Measurements from ENCODE around the gene GHRHR. TPM values are rescaled to one million over a fixed set of nuclear protein-coding genes. Genes with fewer than 3 reads are reported as not detected.

GHRHR gene
- total RNA-seq, 6 donors from 2014 or later: 0.67 to 3.1 (median 1.1) TPM; not detected in 2

DNA sequence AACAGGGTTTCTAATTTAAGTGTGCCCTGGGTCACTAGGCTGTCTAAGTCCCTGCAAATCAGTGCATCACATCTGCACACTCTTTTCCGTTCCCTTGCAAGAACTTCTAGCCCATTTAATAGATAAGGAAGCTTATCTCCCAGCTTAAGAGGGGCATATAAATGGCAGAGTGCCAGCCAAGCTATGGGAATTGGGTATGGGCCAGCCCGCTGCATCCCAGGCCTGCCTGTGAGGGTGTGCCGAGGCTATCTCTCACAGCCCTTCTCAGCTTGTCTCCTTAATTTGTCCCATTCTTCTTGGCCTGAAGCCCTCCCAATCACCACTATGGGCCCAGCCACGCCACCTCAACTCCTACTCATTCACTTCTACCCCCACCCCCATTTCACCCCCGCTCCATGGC, 37.4 kb upstream of the GHRHR start:
- Histone ChIP-seq H3K9me3 (no peaks in the 10 kb centered on the region), H3K4me1 (peaks cover 20 to 45% (median 23%) of the 10 kb centered on the region in 4 donors), H3K36me3 (peaks cover 17 to 70% (median 55%) of the 10 kb centered on the region in 4 donors), H3K4me3 (no peak overlapping the region), H3K27ac (peak overlapping the region in 1 of 4 donors; percentile 27), H3K27me3 (no peaks in the 10 kb centered on the region)
- ATAC-seq (ENCODE audit: low FRiP score in 2 of 2) (no peak), DNase-seq (peak in 1 of 2 donors; percentile 22)
- 40 to 75% methylated on average over 5 of the region's 5 CpGs for WGBS, 2 donors
- TF ChIP-seq EP300 (IDR thresholded peaks at IDR 0.05) (peak in 2 of 4 donors; percentile 91 to 98), POLR2AphosphoS5 (IDR thresholded peaks at IDR 0.05) (peak; percentile 42 to 67), POLR2A (IDR thresholded peaks at IDR 0.05) (peak in 1 of 4 donors; percentile 15)
- TF ChIP-seq, protein P1, sequence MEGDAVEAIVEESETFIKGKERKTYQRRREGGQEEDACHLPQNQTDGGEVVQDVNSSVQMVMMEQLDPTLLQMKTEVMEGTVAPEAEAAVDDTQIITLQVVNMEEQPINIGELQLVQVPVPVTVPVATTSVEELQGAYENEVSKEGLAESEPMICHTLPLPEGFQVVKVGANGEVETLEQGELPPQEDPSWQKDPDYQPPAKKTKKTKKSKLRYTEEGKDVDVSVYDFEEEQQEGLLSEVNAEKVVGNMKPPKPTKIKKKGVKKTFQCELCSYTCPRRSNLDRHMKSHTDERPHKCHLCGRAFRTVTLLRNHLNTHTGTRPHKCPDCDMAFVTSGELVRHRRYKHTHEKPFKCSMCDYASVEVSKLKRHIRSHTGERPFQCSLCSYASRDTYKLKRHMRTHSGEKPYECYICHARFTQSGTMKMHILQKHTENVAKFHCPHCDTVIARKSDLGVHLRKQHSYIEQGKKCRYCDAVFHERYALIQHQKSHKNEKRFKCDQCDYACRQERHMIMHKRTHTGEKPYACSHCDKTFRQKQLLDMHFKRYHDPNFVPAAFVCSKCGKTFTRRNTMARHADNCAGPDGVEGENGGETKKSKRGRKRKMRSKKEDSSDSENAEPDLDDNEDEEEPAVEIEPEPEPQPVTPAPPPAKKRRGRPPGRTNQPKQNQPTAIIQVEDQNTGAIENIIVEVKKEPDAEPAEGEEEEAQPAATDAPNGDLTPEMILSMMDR (IDR thresholded peaks at IDR 0.05): no peak

DNA sequence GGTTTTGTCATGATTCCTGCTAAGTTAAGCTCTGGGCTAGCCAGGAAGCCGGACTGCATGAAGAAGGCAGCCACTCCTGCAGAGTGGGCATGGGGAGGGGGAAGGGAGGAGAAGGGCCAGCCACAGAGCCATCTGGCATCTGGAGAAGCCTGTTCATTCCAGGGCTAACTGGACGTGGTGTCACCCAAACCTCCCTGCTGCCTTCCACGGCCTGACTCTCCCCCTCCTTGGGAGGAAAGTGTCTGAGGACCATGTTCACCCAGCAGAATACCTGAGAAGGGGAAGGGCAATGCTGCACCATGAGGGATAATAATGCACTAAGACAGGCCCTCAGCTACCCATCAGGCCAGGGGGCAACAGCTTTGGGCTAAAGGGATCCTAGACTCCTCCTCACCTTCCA, 36.7 kb upstream of the GHRHR start:
- Histone ChIP-seq H3K4me3 (no peak overlapping the region), H3K4me1 (peaks cover 16 to 43% (median 17%) of the 10 kb centered on the region in 4 donors), H3K27me3 (no peaks in the 10 kb centered on the region), H3K9me3 (no peaks in the 10 kb centered on the region), H3K36me3 (peaks cover 14 to 63% (median 49%) of the 10 kb centered on the region in 4 donors), H3K27ac (peak overlapping the region in 1 of 4 donors; percentile 27)
- ATAC-seq (ENCODE audit: low FRiP score in 2 of 2) (no peak), DNase-seq (peak in 1 of 2 donors; percentile 11)
- TF ChIP-seq, protein P1 (IDR thresholded peaks at IDR 0.05): no peak
- TF ChIP-seq POLR2AphosphoS5 (IDR thresholded peaks at IDR 0.05): no peak
- 80 to 85% methylated on average over 1 to 3 of the region's 3 CpGs for WGBS, 2 donors

- Histone ChIP-seq H3K36me3 (peaks cover 13 to 58% (median 44%) of the 10 kb centered on the region in 4 donors), H3K27me3 (no peaks in the 10 kb centered on the region), H3K27ac (peak overlapping the region in 1 of 4 donors; percentile 27), H3K4me1 (peaks cover 13 to 40% (median 15%) of the 10 kb centered on the region in 4 donors), H3K4me3 (no peak overlapping the region), H3K9me3 (no peaks in the 10 kb centered on the region)
- ATAC-seq (ENCODE audit: low FRiP score in 2 of 2): no peak
- no peak for DNase-seq
- 88 to 92% methylated on average over 3 of the region's 3 CpGs for WGBS, 2 donors
- no peak for TF ChIP-seq POLR2AphosphoS5 (IDR thresholded peaks at IDR 0.05)
- TF ChIP-seq EP300 (IDR thresholded peaks at IDR 0.05): no peak
- TF ChIP-seq, protein P1 (IDR thresholded peaks at IDR 0.05): no peak
- no peak for TF ChIP-seq POLR2A (IDR thresholded peaks at IDR 0.05)
These were observed 36.2 kb upstream of the GHRHR start for GRCh38 chr7:30927559-30927958.

GRCh38 chr7:30928254-30928872, 35.4 kb upstream of the GHRHR start:
- Histone ChIP-seq H3K36me3 (peaks cover 8 to 50% (median 36%) of the 10 kb centered on the region in 4 donors), H3K4me1 (peaks cover 11 to 37% (median 13%) of the 10 kb centered on the region in 4 donors), H3K4me3 (no peak overlapping the region), H3K27ac (peak overlapping the region in 1 of 4 donors; percentile 22), H3K9me3 (no peaks in the 10 kb centered on the region), H3K27me3 (no peaks in the 10 kb centered on the region)
- TF ChIP-seq POLR2A (IDR thresholded peaks at IDR 0.05): no peak
- ATAC-seq (ENCODE audit: low FRiP score in 2 of 2) (no peak), DNase-seq (peak; percentile 18 to 32)
- WGBS, 2 donors: 91 to 95% methylated on average over 11 to 12 of the region's 13 CpGs

- ATAC-seq (ENCODE audit: low FRiP score in 2 of 2) (no peak), DNase-seq (no peak)
- H3K27me3 ChIP-seq: no peaks in the 10 kb centered on the region
- peaks cover 6 to 33% (median 15%) of the 10 kb centered on the region in 4 donors for H3K4me1 ChIP-seq
- H3K4me3 ChIP-seq: no peak overlapping the region
- peaks cover 4 to 37% (median 23%) of the 10 kb centered on the region in 4 donors for H3K36me3 ChIP-seq
- WGBS, 2 donors: 90 to 93% methylated on average over 4 of the region's 4 CpGs
- no peaks in the 10 kb centered on the region for H3K9me3 ChIP-seq
- TF ChIP-seq POLR2AphosphoS5 (IDR thresholded peaks at IDR 0.05) (no peak), POLR2A (IDR thresholded peaks at IDR 0.05) (no peak)
- TF ChIP-seq, protein P1 (IDR thresholded peaks at IDR 0.05): no peak
- peak overlapping the region in 1 of 4 donors; percentile 1 for H3K27ac ChIP-seq
These were observed 34.1 kb upstream of the GHRHR start for GRCh38 chr7:30929686-30930085.
